GM12892 (cell line): ENCODE measurements around the gene FBXL19.

Source experiments
- POLR2A ChIP-seq: IDR thresholded peaks from 2 replicates; pipeline ENCODE4 v1.6.1; 2011; ENCODE audit warnings: low read depth, low read length, control low read depth
- POLR2AphosphoS5 ChIP-seq: IDR thresholded peaks from 2 replicates; pipeline ENCODE4 v1.6.1; 2011; ENCODE audit warnings: low read depth, low read length, control low read depth
- TAF1 ChIP-seq: IDR thresholded peaks from 2 replicates; pipeline ENCODE4 v1.6.1; 2011; ENCODE audit warnings: low read depth, mild to moderate bottlenecking, control low read depth, low read length, borderline replicate concordance

GRCh38 chr16:30954993-30955392 is 31.6 kb downstream of the FBXL19 start:
- no peak for TF ChIP-seq POLR2AphosphoS5
- TF ChIP-seq POLR2A, result no peak
- no peak for TF ChIP-seq TAF1
